ENCODE results near the gene DIP2C.
A peak's percentile ranks its signal among the peaks of the same experiment; 100 is the strongest.
"Not testable (repeated sequence)": the region's sequence is repeated elsewhere in the genome, so short reads cannot be mapped to it uniquely, and the experiment has no call there.

Gene DIP2C

GRCh38 chr10:375815-376505, 313.5 kb downstream of the DIP2C start:
- DNase-seq (ENCODE audit: low read depth, low spot score): no peak

- no peak for DNase-seq (ENCODE audit: low read depth, low spot score)
These were observed 315.1 kb downstream of the DIP2C start for GRCh38 chr10:374354-374753.

- peak; percentile 57 for DNase-seq (ENCODE audit: low read depth, low spot score)
These were observed 315.8 kb downstream of the DIP2C start for GRCh38 chr10:373526-374309.

DNA sequence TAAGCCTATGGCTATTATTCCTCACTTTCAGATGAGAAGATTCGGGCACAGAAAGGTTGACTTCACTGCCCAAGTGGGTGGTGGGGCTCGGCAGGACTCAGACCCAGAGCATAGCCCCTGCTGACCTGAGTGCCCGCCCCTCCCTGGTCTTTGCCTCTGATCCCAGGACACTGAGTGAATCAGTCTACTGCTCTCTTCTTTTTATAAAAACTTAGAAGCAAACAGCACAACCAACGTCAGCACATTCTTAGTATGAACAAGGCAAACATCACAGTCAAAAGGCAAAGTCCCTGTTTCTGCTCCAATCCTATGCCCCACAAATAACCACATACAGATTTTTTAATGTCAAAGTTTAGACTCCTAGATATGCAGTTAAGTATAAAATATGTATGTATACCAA, 316.5 kb downstream of the DIP2C start:
- no peak for DNase-seq (ENCODE audit: low read depth, low spot score)

DNA sequence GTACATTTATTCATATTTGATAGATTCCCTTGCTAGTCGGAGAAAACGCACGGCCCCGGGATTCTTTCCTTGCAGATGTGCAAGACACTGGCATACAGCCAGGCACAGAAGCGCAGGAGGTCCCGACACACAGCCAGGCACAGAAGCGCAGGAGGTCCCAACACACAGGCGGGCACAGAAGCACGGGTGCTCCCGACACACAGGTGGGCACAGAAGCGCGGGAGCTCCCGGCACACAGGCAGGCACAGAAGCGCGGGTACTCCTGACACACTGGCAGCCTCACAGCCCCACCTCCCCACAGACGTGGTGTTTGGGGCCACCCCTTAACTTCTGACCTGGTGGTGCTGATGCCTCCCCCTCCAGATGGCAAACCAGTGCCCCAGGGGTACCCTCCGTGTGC, 316.9 kb downstream of the DIP2C start:
- no peak for DNase-seq (ENCODE audit: low read depth, low spot score)

- DNase-seq (ENCODE audit: low read depth, low spot score): no peak
These were observed 318.0 kb downstream of the DIP2C start for GRCh38 chr10:371515-371914.

GRCh38 chr10:370449-370825, 319.0 kb downstream of the DIP2C start:
- no peak for DNase-seq (ENCODE audit: low read depth, low spot score)

- peak; percentile 29 for DNase-seq (ENCODE audit: low read depth, low spot score)
These were observed 319.6 kb downstream of the DIP2C start for GRCh38 chr10:369684-370448.

DNA sequence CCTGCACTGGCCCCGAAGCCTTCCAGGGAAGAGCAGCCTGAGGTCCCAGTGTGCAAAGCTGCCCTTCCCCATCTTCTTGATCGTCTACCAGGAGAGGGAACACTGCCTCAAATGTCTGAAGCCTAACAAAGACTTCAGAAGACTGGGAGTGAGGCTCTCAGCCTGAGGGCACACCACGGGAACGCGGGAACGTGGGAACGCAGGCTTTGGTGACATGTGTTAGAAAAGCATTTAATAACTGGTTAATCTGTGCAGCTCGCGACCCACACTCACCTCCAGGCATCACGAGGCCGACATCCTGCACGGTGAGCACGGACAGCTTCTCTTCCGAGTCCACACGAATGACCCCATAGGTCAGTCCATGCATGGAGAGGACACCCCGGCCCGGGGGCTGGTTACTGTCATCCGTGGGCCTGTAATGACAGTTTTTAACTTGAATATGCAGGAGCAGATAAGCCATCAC, 320.2 kb downstream of the DIP2C start:
- peak; percentile 50 for DNase-seq (ENCODE audit: low read depth, low spot score)

DNA sequence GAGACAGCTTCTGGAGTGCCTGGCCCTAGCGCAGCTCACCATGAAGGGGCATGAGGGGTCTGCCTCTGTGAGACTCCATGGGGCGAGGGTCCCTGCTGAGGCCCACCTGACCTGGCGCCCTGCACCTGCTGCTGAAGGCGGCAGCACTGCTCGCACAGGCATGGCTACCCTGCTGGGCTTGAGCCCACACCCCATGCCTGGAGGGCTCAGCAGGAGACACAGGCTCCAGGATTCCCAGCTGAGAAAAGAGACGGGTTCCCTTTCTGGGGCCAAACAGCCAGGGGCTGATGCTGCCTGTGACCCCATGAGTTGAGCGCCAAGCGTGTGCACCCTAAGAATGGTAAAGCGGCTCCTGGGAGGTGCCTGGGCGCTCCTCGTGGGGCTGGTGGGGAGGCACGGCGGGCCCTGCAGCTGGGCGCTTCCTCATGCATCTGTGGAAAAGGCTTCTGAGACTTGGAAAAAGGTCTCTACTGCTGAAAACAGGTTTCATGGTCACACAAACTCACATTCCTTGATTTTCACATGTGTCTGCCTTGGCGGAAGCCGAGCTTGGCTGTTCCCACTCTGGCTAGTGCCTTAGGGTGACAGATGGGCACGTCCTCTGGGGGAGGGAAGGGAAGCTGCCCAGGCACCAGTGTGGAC, 320.8 kb downstream of the DIP2C start:
- DNase-seq (ENCODE audit: low read depth, low spot score): peak; percentile 43

GRCh38 chr10:368107-368506, 321.4 kb downstream of the DIP2C start:
- DNase-seq (ENCODE audit: low read depth, low spot score): not testable (repeated sequence)

DNA sequence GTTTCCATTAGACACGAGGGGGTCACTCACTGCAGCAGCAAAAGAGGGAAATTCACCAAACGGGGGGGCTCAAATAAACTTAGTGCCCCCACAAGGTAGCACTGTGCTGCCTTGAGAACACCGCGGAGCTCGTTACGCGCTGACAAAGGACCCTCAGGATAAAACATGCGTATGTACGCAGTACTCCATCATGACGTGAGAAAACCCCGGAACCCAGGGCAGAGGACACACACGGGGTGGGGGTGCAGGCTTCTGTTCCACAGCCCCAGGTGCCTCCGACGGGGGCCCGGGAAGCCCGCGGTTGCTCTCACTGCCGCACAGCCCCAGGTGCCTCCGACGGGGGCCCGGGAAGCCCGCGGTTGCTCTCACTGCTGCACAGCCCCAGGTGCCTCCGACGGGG, 321.8 kb downstream of the DIP2C start:
- no peak for DNase-seq (ENCODE audit: low read depth, low spot score)

DNA sequence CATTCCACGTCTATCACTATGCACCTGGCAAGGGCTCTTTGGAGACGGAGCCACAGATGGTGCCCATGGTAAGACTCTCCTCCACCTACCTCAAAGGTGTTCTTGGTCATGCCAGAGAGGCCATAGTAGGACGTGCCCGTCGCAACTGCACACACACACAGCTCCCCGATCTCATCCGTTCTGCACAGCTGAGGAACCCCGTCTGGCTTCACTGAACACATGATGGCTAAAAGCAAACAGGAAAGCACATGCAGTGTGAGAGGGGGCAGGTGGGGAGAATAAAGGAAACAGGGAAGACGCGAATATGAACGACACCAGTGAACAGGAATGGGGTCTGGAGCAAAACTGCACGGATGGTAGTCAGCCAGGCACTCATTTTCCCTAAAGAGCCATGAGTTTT, 323.3 kb downstream of the DIP2C start:
- DNase-seq (ENCODE audit: low read depth, low spot score): no peak

- DNase-seq (ENCODE audit: low read depth, low spot score): no peak
These were observed 325.1 kb downstream of the DIP2C start for GRCh38 chr10:364267-364775.

GRCh38 chr10:363152-363551, 326.3 kb downstream of the DIP2C start:
- DNase-seq (ENCODE audit: low read depth, low spot score): no peak

DNA sequence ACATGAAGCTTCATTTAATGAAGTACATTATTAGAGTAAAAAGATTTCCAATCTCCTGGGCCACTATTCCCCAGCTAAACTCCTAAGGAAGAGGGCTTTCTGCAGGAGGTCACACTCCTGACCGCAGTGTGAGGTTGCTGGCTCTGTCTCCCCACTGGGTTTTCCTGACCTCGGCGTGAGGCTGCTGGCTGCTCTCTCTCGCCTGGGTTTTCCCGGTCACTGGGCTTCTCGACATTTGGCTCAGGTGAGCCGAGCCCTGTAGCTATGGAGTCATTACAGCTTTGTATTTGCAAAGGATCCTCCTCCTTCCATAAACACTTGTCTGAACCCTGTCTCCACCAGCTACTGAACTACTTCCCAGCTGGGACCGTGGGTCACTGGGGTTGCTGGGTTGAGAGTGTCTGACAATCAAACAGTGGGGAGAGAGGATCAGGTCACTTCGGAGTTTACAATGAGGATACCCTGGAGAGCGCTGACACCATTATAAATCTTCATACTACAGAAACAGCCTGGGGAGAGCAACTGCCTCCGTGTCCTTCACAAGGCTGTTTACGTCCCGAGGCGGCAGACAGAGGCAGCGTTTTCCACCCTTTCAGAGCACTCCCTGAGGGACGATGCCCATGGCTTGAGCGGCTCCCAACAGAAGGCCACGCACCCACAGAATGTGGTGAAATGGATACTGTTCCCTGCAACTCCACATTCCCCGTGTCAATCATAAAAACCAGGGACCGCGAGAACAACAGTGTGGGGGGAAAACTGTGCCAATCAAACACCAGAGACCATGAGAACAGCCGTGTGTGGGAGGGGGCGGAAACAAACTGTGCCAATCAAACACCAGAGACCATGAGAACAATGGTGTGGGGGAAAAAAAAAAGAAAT, 328.0 kb downstream of the DIP2C start:
- peak; percentile 51 for DNase-seq (ENCODE audit: low read depth, low spot score)

- no peak for DNase-seq (ENCODE audit: low read depth, low spot score)
These were observed 328.8 kb downstream of the DIP2C start for GRCh38 chr10:360653-361052.

DNA sequence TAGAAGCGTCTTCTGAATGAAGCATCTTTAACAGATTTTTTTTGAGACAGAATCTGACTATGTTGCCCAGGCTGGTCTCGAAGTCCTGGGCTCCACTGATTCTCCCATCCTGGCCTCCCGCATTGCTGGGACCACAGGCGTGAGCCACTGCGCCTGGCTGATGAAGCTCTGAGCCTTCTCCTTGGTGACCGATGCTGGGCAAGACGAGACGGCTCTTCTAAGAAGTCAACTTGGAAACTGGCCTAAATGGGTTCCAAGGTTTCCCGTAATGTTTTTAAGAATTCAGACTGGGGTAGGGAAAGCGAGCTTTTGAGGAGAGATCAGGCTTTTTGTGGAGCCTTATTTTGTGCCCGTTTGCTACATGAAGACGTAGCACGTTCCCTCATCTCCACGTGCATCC, 329.7 kb downstream of the DIP2C start:
- DNase-seq (ENCODE audit: low read depth, low spot score): no peak

DNA sequence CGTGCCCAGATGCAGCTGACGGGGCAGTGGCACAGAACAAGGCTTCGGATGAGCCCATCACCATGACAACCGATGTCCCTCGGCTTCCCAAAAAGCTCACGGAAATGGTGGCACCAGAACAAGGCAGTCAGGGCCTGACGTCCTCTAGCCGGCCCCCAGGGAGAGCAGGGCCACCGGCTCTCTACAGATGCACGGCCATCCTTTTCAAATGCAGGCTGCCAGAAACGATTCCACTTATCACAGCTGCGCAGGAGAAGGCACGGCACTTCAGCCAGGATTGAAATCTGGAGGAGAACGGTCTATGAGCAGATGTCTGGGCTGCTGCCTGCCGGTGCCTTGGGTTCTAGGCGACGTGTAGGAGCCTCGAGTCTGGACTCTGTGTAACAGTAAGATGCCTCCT, 330.4 kb downstream of the DIP2C start:
- DNase-seq (ENCODE audit: low read depth, low spot score): no peak

DNA sequence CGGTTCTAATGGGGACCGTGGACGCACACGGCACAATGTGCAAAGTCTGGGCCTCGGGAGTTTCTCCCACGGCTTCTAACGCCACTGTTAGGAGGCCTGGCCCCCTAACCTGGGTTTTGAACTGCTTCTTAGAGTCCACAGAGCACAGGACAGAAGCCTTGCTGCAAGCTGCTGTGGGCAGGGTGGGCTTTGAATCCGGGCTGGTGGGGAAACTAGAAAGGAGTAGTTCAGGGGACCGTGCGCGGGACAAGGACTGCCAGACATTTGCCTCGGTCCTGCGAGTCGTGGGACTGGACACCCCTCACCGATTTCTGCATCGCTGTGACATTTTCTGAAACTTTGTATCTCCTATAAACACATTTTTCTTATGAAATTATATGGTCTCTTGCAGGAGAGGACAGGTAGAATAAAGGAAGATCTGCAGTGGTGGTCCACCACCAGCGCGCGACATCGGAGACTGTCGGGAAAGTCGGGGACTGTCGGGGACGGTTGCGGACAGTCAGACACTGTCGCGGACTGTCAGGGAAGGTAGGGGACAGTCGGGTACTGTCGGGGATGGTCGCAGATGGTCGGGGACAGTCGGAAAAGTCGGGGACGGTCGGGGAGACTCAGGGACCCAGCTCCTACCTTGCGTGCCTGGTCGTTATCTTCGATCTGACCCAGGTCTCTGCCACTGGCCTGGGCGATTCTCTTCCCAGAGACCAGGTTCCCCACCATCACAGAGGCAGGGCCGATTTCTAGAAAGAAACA, 332.1 kb downstream of the DIP2C start:
- DNase-seq (ENCODE audit: low read depth, low spot score): no peak

Measured in ELF-1 (cell line).